Measurements from ENCODE around the gene NAV2. TPM values are rescaled to one million over a fixed set of nuclear protein-coding genes. Genes with fewer than 3 reads are reported as not detected.

Gene NAV2
- total and polyA plus RNA-seq, 2 experiments from 2014 or later = 26.0 to 45.0 TPM

GRCh38 chr11:19664886-19665548 is 47.6 kb upstream of the NAV2 start (continued):
- no peak for TF ChIP-seq ZNF462 (CRISPR knock-in tag; IDR thresholded peaks at IDR 0.05)
- no peak for TF ChIP-seq NANOG (IDR thresholded peaks at IDR 0.05; ENCODE audit: borderline replicate concordance)
- TF ChIP-seq ETS1 (IDR thresholded peaks at IDR 0.05) = no peak
- TF ChIP-seq, protein P1, sequence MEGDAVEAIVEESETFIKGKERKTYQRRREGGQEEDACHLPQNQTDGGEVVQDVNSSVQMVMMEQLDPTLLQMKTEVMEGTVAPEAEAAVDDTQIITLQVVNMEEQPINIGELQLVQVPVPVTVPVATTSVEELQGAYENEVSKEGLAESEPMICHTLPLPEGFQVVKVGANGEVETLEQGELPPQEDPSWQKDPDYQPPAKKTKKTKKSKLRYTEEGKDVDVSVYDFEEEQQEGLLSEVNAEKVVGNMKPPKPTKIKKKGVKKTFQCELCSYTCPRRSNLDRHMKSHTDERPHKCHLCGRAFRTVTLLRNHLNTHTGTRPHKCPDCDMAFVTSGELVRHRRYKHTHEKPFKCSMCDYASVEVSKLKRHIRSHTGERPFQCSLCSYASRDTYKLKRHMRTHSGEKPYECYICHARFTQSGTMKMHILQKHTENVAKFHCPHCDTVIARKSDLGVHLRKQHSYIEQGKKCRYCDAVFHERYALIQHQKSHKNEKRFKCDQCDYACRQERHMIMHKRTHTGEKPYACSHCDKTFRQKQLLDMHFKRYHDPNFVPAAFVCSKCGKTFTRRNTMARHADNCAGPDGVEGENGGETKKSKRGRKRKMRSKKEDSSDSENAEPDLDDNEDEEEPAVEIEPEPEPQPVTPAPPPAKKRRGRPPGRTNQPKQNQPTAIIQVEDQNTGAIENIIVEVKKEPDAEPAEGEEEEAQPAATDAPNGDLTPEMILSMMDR (conservative IDR thresholded peaks at IDR 0.05; ENCODE audit: low read depth in 2 of 2) = no peak
- TF ChIP-seq EZH2phosphoT487 (IDR thresholded peaks at IDR 0.05; ENCODE audit: unreplicated experiment) = no peak

DNA sequence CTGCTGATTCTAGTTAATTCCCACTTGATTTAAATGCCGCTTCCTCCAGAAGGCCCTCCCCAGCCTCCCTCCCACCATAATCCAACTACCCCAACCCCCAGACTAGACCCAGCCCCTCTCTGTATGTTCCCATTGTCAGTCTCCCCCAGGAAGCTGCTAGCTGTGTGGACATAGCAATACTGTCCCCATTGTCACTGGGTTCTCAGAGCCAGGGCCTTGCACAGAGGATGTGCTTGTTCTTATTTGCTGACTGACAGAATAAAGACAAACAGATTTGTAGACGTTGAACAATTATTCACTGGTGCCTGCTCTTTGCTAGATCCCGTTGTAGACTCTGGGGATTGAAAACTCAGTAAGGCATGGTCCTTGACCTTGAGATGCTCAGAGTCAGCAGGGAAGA is 45.7 kb upstream of the NAV2 start:
- Histone ChIP-seq H3K27ac (ENCODE audit: low read depth) (no peak overlapping the region), H2AFZ (no peak overlapping the region), H3K9me2 (ENCODE audit: insufficient read depth) (no peaks in the 10 kb centered on the region), H3K27me3 (ENCODE audit: insufficient read depth) (no peaks in the 10 kb centered on the region), H3F3A (replicated peaks; ENCODE audit: low read depth) (no peaks in the 10 kb centered on the region), H3K79me2 (replicated peaks; ENCODE audit: insufficient read depth) (no peaks in the 10 kb centered on the region), H4K20me1 (replicated peaks; ENCODE audit: insufficient read depth) (no peaks in the 10 kb centered on the region), H3K4me3 (no peak overlapping the region), H3K4me2 (no peak overlapping the region), H3K4me1 (ENCODE audit: insufficient read depth) (peaks cover 4% of the 10 kb centered on the region; the same call in 1 of the 2 replicates), H3K36me3 (ENCODE audit: insufficient read depth) (no peaks in the 10 kb centered on the region)
- ATAC-seq = no peak
- Mint-ChIP-seq H3K27me3 (ENCODE audit: insufficient read depth, low read depth, poor library complexity) (peaks cover 2% of the 10 kb centered on the region), H3K27ac (no peak overlapping the region), H3K4me1 (peaks cover 17% of the 10 kb centered on the region), H3K9me3 (no peaks in the 10 kb centered on the region; the same call in 2 of the 3 replicates), H3K36me3 (ENCODE audit: low read depth) (no peaks in the 10 kb centered on the region), H3K4me3 (no peak overlapping the region)
- no peak for DNase-seq (ENCODE audit: low spot score)
- TF ChIP-seq ZNF462 (CRISPR knock-in tag; IDR thresholded peaks at IDR 0.05) = no peak

All from GM23338 (cell line).